Measurements from ENCODE around the gene COL26A1. TPM values are rescaled to one million over a fixed set of nuclear protein-coding genes. Genes with fewer than 3 reads are reported as not detected.

COL26A1 gene
- total RNA-seq, 2 experiments from 2014 or later, result not detected

DNA sequence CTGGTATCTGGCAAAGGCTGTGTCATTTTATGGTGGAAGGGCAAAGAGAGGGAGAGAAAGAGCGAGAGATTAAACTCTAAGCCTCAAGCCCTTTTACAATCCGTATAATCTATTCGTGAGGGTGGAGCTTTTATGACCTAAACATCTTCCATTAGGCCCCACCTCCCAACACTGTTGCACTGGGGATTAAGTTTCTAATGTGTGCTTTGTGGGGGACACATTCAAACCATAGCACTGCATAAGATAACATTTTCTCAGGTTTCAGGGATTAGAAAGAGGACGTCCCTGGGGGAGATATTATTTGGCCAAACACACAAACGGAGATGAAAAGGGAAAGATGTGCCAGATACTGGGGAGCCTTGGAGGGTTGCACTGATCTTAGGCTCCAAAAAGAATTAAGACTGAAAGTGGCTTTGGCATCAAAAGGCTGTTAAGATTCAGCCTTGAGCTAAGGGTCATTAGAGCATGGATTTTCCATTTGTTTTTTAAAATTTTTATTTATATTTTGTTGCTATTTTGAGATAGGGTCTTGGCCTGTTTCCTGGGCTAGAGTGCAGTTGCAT is 19.0 kb downstream of the COL26A1 start:
- H3K27me3 Mint-ChIP-seq, result no peaks in the 10 kb centered on the region
- no peaks in the 10 kb centered on the region for H3K36me3 Mint-ChIP-seq (ENCODE audit: low read depth)
- TF ChIP-seq, protein P1, sequence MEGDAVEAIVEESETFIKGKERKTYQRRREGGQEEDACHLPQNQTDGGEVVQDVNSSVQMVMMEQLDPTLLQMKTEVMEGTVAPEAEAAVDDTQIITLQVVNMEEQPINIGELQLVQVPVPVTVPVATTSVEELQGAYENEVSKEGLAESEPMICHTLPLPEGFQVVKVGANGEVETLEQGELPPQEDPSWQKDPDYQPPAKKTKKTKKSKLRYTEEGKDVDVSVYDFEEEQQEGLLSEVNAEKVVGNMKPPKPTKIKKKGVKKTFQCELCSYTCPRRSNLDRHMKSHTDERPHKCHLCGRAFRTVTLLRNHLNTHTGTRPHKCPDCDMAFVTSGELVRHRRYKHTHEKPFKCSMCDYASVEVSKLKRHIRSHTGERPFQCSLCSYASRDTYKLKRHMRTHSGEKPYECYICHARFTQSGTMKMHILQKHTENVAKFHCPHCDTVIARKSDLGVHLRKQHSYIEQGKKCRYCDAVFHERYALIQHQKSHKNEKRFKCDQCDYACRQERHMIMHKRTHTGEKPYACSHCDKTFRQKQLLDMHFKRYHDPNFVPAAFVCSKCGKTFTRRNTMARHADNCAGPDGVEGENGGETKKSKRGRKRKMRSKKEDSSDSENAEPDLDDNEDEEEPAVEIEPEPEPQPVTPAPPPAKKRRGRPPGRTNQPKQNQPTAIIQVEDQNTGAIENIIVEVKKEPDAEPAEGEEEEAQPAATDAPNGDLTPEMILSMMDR (IDR thresholded peaks at IDR 0.05), result no peak
- no peak for ATAC-seq
- intact Hi-C loops (cut with micrococcal nuclease), result no loop called here
- H3K4me1 Mint-ChIP-seq (ENCODE audit: low read depth), result peaks cover 2% of the 10 kb centered on the region
- POLR2A ChIA-PET, result no interaction called here
- no peak overlapping the region for H3K27ac Mint-ChIP-seq
- H3K4me3 Mint-ChIP-seq, result no peak overlapping the region
- CTCF ChIA-PET, result interaction anchor here (1.3 to 1.6 kb wide), 2 partner anchors 30 to 138 kb away, joined by 3 to 4 read pairs; no protein-coding TSS in a partner anchor
- DNase-seq, result no peak
- no peaks in the 10 kb centered on the region for H3K9me3 Mint-ChIP-seq

DNA sequence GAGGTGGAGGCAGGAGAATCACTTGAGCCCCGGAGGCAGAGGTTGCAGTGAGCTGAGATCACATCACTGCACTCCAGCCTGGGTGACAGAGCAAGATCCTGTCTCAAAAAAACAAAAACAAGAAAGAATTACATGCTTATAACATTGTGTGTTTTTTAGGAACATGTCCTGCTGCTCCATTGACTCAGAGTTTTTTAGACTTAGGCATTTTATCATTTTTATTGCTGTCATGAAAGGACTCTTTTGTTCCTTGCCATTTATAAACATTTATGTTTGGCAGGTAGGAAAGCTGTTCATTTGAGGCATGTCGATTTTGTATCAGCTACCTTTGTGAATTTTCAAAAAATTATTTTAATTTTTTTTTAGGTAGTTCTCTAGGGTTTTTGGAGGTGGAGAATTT is 20.3 kb downstream of the COL26A1 start:
- POLR2A ChIA-PET, result interaction anchor here (0.5 kb wide), 1 partner anchor 1003 kb away, joined by 3 read pairs; no protein-coding TSS in a partner anchor
- no peaks in the 10 kb centered on the region for H3K9me3 Mint-ChIP-seq
- H3K36me3 Mint-ChIP-seq (ENCODE audit: low read depth), result no peaks in the 10 kb centered on the region
- peaks cover 7% of the 10 kb centered on the region for H3K4me1 Mint-ChIP-seq (ENCODE audit: low read depth)
- no peak overlapping the region for H3K4me3 Mint-ChIP-seq
- ATAC-seq (no peak), DNase-seq (no peak)
- CTCF ChIA-PET, result interaction anchor here (0.6 to 1.6 kb wide), 6 partner anchors 17 to 139 kb away, joined by 3 to 4 read pairs (median 4); partner anchors contain the start of gene COL26A1
- no peaks in the 10 kb centered on the region for H3K27me3 Mint-ChIP-seq
- H3K27ac Mint-ChIP-seq, result no peak overlapping the region
- TF ChIP-seq, protein P1 (IDR thresholded peaks at IDR 0.05), result no peak
- intact Hi-C loops (cut with micrococcal nuclease), result no loop called here

DNA sequence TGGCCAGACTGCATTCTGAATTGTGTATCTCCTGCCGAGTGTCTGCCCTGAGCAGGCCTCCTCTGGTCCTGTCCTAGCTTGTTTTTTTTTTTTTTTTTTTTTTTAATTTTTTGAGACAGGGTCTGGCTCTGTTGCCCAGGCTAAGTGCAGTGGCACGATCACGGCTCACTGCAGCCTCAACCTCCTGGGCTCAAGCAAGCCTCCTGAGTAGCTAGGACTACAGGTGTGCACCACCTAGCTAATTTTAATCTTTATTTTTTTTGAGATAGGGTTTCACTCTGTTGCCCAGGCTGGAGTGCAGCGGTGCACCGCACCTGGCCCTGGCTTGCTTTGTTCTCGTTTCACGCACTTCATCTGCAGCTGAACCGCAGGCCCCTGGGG is 23.5 kb downstream of the COL26A1 start:
- Mint-ChIP-seq H3K4me3 (no peak overlapping the region), H3K27ac (no peak overlapping the region), H3K4me1 (ENCODE audit: low read depth) (peaks cover 17% of the 10 kb centered on the region), H3K9me3 (no peaks in the 10 kb centered on the region), H3K27me3 (no peaks in the 10 kb centered on the region), H3K36me3 (ENCODE audit: low read depth) (no peaks in the 10 kb centered on the region)
- CTCF ChIA-PET, result interaction anchor here (1.1 to 1.6 kb wide), 3 partner anchors 13 to 357 kb away, joined by 3 to 13 read pairs (median 4); no protein-coding TSS in a partner anchor
- POLR2A ChIA-PET, result no interaction called here
- DNase-seq, result no peak
- TF ChIP-seq, protein P1 (IDR thresholded peaks at IDR 0.05), result no peak
- intact Hi-C loops (cut with micrococcal nuclease), result no loop called here
- no peak for ATAC-seq

DNA sequence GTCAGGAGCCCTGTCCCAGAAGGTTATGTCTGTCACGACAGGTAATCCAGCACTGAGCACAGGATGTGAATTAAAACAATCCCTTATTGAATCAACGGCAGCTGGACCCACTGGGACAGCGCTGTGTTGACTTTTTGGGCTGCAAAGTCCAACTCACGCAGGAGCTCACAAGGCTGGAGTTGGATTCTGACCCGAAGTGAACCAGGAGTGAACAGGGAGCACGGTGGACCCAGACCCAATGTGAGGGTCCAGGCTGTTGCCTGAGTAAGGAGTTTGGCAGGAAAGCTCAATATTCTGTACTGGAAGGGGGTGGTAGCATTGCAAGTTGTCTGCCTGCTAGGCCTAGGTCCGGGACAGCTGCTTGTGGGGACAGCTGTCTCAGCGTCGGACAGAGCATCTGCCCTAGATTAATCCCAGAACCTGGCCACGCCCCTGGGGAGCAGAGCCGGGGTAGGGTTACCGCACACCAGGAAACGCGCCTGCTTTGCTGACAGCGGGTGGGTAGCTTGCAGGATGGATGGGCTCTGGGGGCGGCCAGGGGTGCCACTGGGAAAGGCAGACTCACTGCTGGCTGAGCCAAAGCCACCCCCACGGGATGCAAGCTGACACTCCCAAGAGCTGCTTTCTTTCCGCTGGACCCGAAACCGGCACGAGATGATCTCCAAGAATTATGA is 24.0 kb downstream of the COL26A1 start:
- no peaks in the 10 kb centered on the region for H3K9me3 Mint-ChIP-seq
- H3K27me3 Mint-ChIP-seq, result no peaks in the 10 kb centered on the region
- ChIA-PET POLR2A (no interaction called here), CTCF (interaction anchor here (1.1 to 1.6 kb wide), 3 partner anchors 12 to 357 kb away, joined by 3 to 13 read pairs (median 4); no protein-coding TSS in a partner anchor)
- DNase-seq (no peak), ATAC-seq (no peak)
- no peak overlapping the region for H3K4me3 Mint-ChIP-seq
- H3K27ac Mint-ChIP-seq, result no peak overlapping the region
- H3K4me1 Mint-ChIP-seq (ENCODE audit: low read depth), result peaks cover 20% of the 10 kb centered on the region
- H3K36me3 Mint-ChIP-seq (ENCODE audit: low read depth), result no peaks in the 10 kb centered on the region
- TF ChIP-seq, protein P1 (IDR thresholded peaks at IDR 0.05), result no peak
- intact Hi-C loops (cut with micrococcal nuclease), result no loop called here

DNA sequence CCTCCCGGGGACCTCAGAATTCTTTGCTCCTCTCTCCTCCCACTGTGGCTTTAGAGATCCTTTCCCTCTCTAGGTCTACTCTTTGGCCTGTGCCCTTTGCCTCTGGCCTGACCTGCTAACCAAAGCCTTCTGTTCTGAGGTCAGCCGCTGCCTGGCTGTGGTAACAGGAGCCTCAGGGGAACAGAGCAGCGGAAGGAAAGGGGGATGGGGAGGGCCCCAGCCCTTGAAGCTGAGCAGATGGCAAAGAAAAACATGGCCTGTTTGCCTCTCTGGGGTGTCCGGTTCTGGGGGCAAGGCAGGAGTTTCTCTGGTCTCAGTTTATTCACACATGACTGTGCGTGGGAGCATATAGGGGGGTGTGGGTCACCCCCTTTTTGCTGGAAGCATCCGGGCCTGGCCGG is 28.2 kb downstream of the COL26A1 start:
- Mint-ChIP-seq H3K4me3 (no peak overlapping the region), H3K27ac (peak overlapping the region; percentile 88), H3K36me3 (ENCODE audit: low read depth) (no peaks in the 10 kb centered on the region), H3K27me3 (no peaks in the 10 kb centered on the region), H3K9me3 (no peaks in the 10 kb centered on the region), H3K4me1 (ENCODE audit: low read depth) (peaks cover 24% of the 10 kb centered on the region)
- intact Hi-C loops (cut with micrococcal nuclease), result no loop called here
- ChIA-PET POLR2A (no interaction called here), CTCF (interaction anchor here (0.9 to 4.0 kb wide), 3 partner anchors 20 to 76 kb away, joined by 3 to 19 read pairs (median 7); no protein-coding TSS in a partner anchor)
- ATAC-seq, result peak; percentile 92
- DNase-seq, result peak; percentile 74
- TF ChIP-seq, protein P1 (IDR thresholded peaks at IDR 0.05), result no peak

All from activated CD8-positive, alpha-beta T cell treated with anti-CD3 and anti-CD28 coated beads for 36 hours (primary cell).